ENCODE results near the gene KCNH6. TPM values are rescaled to one million over a fixed set of nuclear protein-coding genes. Genes with fewer than 3 reads are reported as not detected.
A peak's percentile ranks its signal among the peaks of the same experiment; 100 is the strongest.

KCNH6 gene
- total and polyA plus RNA-seq, 9 of the 15 experiments (the other 6 are each of a cell fraction or from before 2014, with no cell fraction given), result not detected

- TF ChIP-seq TFAP4 (CRISPR knock-in tag; IDR thresholded peaks at IDR 0.05; ENCODE audit: borderline replicate concordance) (peak; percentile 64; the same call in 1 of the 2 replicates), STAG1 (CRISPR knock-in tag; IDR thresholded peaks at IDR 0.05; ENCODE audit: borderline replicate concordance) (peak; percentile 60; the same call in 1 of the 2 replicates), ZNF274 (IDR thresholded peaks at IDR 0.05; ENCODE audit: borderline replicate concordance, low read depth, low read length) (no peak), SRSF1 (IDR thresholded peaks at IDR 0.05; ENCODE audit: low read depth, low read length) (no peak), CUX1 (CRISPR knock-in tag; IDR thresholded peaks at IDR 0.05) (no peak), ZNF668 (CRISPR knock-in tag; IDR thresholded peaks at IDR 0.05) (no peak), ELF4 (CRISPR knock-in tag; IDR thresholded peaks at IDR 0.05) (no peak), GABPB2 (CRISPR knock-in tag; conservative IDR thresholded peaks at IDR 0.05) (no peak), SNIP1 (IDR thresholded peaks at IDR 0.05; ENCODE audit: low read depth) (no peak), CREBBP (IDR thresholded peaks at IDR 0.05; ENCODE audit: low read depth, low read length) (no peak), SMC3 (conservative IDR thresholded peaks at IDR 0.05; ENCODE audit: insufficient read depth, low read depth, low read length) (peak; percentile 94), PBX2 (CRISPR knock-in tag; IDR thresholded peaks at IDR 0.05; ENCODE audit: low read depth) (no peak), PBX2 (tag; conservative IDR thresholded peaks at IDR 0.05; ENCODE audit: low read depth) (no peak), ZNF766 (CRISPR knock-in tag; conservative IDR thresholded peaks at IDR 0.05) (no peak), TCFL5 (CRISPR knock-in tag; conservative IDR thresholded peaks at IDR 0.05) (no peak), KAT7 (CRISPR knock-in tag; IDR thresholded peaks at IDR 0.05; ENCODE audit: borderline replicate concordance) (no peak)
- TF ChIP-seq, protein P1, sequence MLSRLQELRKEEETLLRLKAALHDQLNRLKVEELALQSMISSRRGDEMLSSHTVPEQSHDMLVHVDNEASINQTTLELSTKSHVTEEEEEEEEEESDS (CRISPR knock-in tag; IDR thresholded peaks at IDR 0.05), result no peak
- TF ChIP-seq, protein P2, sequence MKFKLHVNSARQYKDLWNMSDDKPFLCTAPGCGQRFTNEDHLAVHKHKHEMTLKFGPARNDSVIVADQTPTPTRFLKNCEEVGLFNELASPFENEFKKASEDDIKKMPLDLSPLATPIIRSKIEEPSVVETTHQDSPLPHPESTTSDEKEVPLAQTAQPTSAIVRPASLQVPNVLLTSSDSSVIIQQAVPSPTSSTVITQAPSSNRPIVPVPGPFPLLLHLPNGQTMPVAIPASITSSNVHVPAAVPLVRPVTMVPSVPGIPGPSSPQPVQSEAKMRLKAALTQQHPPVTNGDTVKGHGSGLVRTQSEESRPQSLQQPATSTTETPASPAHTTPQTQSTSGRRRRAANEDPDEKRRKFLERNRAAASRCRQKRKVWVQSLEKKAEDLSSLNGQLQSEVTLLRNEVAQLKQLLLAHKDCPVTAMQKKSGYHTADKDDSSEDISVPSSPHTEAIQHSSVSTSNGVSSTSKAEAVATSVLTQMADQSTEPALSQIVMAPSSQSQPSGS (CRISPR knock-in tag; IDR thresholded peaks at IDR 0.05), result no peak
Measured at GRCh38 chr17:63478814-63479494, 44.2 kb upstream of the KCNH6 start (continued).
